NCI-H2171 (cell line): ENCODE data around the gene NREP.

Source experiments
- DNase-seq: peaks from one replicate; lab custom pipeline; 2025; lab: John Stamatoyannopoulos, UW

NREP gene

GRCh38 chr5:111765613-111766571, 8.9 kb upstream of the NREP start:
- DNase-seq = no peak

GRCh38 chr5:111764019-111764418, 7.0 kb upstream of the NREP start:
- DNase-seq = no peak

- no peak for DNase-seq
These were observed 5.9 kb upstream of the NREP start for GRCh38 chr5:111762895-111763294.

GRCh38 chr5:111758284-111758628, 1.3 kb upstream of the NREP start:
- DNase-seq = no peak

GRCh38 chr5:111757355-111758283, 625 bp upstream of the NREP start:
- DNase-seq = peak; percentile 80

- DNase-seq = peak; percentile 19
These were observed 1.0 kb downstream of the NREP start for GRCh38 chr5:111755942-111756381.

GRCh38 chr5:111755345-111755941, 1.6 kb downstream of the NREP start:
- no peak for DNase-seq

- no peak for DNase-seq
These were observed 3.0 kb downstream of the NREP start for GRCh38 chr5:111753884-111754589.

GRCh38 chr5:111752426-111752965, 4.5 kb downstream of the NREP start:
- DNase-seq = no peak

- no peak for DNase-seq
These were observed 7.5 kb downstream of the NREP start for GRCh38 chr5:111749303-111750026.

GRCh38 chr5:111748304-111748763, 8.7 kb downstream of the NREP start:
- DNase-seq = no peak

- DNase-seq = no peak
These were observed 9.7 kb downstream of the NREP start for GRCh38 chr5:111747337-111747736.

- DNase-seq = no peak
These were observed 10.2 kb downstream of the NREP start for GRCh38 chr5:111746791-111747190.

- DNase-seq = no peak
These were observed 11.8 kb downstream of the NREP start for GRCh38 chr5:111745075-111745739.

GRCh38 chr5:111744455-111744854, 12.5 kb downstream of the NREP start:
- DNase-seq = no peak

- DNase-seq = no peak
These were observed 13.0 kb downstream of the NREP start for GRCh38 chr5:111743988-111744387.

- no peak for DNase-seq
These were observed 13.5 kb downstream of the NREP start for GRCh38 chr5:111743512-111743911.

- DNase-seq = no peak
These were observed 14.6 kb downstream of the NREP start for GRCh38 chr5:111742177-111742994.

- DNase-seq = peak; percentile 45
These were observed 15.7 kb downstream of the NREP start for GRCh38 chr5:111741278-111741677.
